Transverse colon (tissue), 4 donors: Measurements from ENCODE around the gene EYA2. TPM values are rescaled to one million over a fixed set of nuclear protein-coding genes. Genes with fewer than 3 reads are reported as not detected.

ENCODE experiments used
- DNase-seq: peaks from one replicate; pipeline ENCODE4 v3.0.0-alpha.2; 2019
- H3K27ac ChIP-seq, 4 donors: fragments of 200-600 bp; sonication (generic); 2 replicates each; pipeline ENCODE4 v1.5.1; 2016 to 2018; ENCODE audit warnings: inconsistent platforms in 4 of 4
- H3K27me3 ChIP-seq: fragments of 200-600 bp; sonication (generic); 2 replicates; pipeline ENCODE4 v1.5.1; 2017; ENCODE audit warnings: inconsistent platforms
- H3K36me3 ChIP-seq, 4 donors: fragments of 200-600 bp; sonication (generic); 2 replicates each; pipeline ENCODE4 v1.5.1; 2017 to 2019; ENCODE audit warnings: inconsistent platforms in 4 of 4
- H3K4me1 ChIP-seq, 4 donors: fragments of 200-600 bp; sonication (generic); 2 replicates each; pipeline ENCODE4 v1.5.1; 2017 to 2020; ENCODE audit warnings: inconsistent platforms in 4 of 4
- H3K4me3 ChIP-seq, 4 donors: fragments of 200-600 bp; sonication (generic); 1 replicate in 1 of 4; 2 replicates in 3 of 4; pipeline versions ENCODE4 v1.5.1 to v1.6.1; 2017 to 2019; ENCODE audit warnings: inconsistent platforms in 4 of 4
- H3K9me3 ChIP-seq, 2 donors: fragments of 200-600 bp; sonication (generic); 2 replicates each; pipeline ENCODE4 v1.5.1; 2017 to 2019; ENCODE audit warnings: inconsistent platforms in 2 of 2
- EP300 ChIP-seq: sonication (generic); formaldehyde crosslinking; IDR thresholded peaks from one replicate; pipeline ENCODE4 v1.6.1; 2017; ENCODE audit warnings: antibody characterized with exemption, low read depth
- POLR2A ChIP-seq: fragments of 450-650 bp; IDR thresholded peaks from one replicate; pipeline ENCODE4 v1.6.1; 2016; ENCODE audit warnings: antibody characterized with exemption, mild to moderate bottlenecking, moderate library complexity
- POLR2AphosphoS5 ChIP-seq, 3 donors: sonication (generic); formaldehyde crosslinking; IDR thresholded peaks; one replicate each; pipeline ENCODE4 v1.6.1; 2016; ENCODE audit warnings: antibody characterized with exemption in 3 of 3
- WGBS, 2 donors: methylation state at CpG; one replicate each; pipeline ENCODE4 v1.1.5; 2018; ENCODE audit warnings: low coverage in 1 of 2; 5-methylcytosine and 5-hydroxymethylcytosine counted together
- in situ Hi-C, 4 donors: fragments of 200-750 bp; cut with MboI; loops; one replicate each; pipeline versions ENCODE4 v1.15.0 to v1.15.1; 2017; ENCODE audit warnings: low sequenced_read_pairs in 3 of 4, low pct_ligation_motif_present in 1 of 4, low pct_unique_long_range_greater_than_20kb in 1 of 4
- intact Hi-C: fragments of 100-400 bp; cut with DNase I; formaldehyde crosslinking; loops from one replicate; pipeline ENCODE4 v1.15.1; 2023; ENCODE audit warnings: low total_unique reads
- total RNA-seq, 4 donors: library from RNA; depleted of rRNA; stranded (reverse); fragments of >200 nt; gene quantifications; one replicate each; pipeline ENCODE4 v1.1.0, GENCODE V29; 2016
- TF ChIP-seq, protein P1 (sequence below), 5 experiments: fragments of 200-600 bp in 3 of 5; fragments of 450-650 bp in 2 of 5; sonication (generic) in 3 of 5; IDR thresholded peaks; 1 replicate in 2 of 5; 2 replicates in 3 of 5; pipeline ENCODE4 v1.5.1; 2016 to 2017; ENCODE audit warnings: antibody characterized with exemption in 5 of 5, inconsistent platforms in 3 of 5, mild to moderate bottlenecking in 2 of 5, moderate library complexity in 1 of 5

The EYA2 gene
- total RNA-seq, 4 donors from 2014 or later: 4.5 to 17.5 (median 10.9) TPM

DNA sequence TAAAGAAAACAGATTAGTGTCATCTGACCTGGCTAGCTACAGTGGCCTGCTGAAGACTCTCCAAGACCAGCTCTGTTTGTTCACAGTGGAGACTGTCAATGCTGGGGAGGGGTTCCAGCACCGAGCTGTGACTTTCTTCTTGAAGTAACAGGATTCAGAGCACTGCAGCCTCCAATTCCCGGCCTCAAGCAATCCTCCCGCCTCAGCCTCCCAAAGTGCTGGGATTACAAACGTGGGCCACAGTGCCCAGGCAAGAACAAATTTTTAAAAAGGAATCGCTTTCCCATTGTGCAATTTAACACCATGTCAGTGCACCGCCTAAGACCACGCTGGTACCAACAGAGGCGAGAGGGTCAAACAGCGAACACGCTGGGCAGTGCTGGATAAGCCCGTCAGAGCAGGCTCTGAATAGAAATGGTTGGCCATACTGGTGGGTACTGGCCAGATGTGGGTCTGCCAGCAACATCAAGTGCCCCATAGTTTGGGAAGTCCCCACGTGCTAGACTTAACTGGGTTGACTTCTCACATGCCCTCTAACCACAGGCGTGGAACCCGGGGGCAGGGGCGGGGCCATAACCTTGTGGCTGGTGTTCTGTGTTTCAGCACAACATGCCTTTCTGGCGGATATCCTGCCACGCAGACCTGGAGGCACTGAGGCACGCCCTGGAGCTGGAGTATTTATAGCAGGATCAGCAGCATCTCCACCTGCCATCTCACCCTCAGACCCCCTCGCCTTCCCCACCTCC is 293.0 kb downstream of the EYA2 start:
- no peak for DNase-seq
- H3K4me3 ChIP-seq: no peak overlapping the region
- H3K27ac ChIP-seq: no peak overlapping the region
- no peaks in the 10 kb centered on the region for H3K9me3 ChIP-seq
- TF ChIP-seq EP300: no peak
- no peak for TF ChIP-seq POLR2A
- TF ChIP-seq, protein P1, sequence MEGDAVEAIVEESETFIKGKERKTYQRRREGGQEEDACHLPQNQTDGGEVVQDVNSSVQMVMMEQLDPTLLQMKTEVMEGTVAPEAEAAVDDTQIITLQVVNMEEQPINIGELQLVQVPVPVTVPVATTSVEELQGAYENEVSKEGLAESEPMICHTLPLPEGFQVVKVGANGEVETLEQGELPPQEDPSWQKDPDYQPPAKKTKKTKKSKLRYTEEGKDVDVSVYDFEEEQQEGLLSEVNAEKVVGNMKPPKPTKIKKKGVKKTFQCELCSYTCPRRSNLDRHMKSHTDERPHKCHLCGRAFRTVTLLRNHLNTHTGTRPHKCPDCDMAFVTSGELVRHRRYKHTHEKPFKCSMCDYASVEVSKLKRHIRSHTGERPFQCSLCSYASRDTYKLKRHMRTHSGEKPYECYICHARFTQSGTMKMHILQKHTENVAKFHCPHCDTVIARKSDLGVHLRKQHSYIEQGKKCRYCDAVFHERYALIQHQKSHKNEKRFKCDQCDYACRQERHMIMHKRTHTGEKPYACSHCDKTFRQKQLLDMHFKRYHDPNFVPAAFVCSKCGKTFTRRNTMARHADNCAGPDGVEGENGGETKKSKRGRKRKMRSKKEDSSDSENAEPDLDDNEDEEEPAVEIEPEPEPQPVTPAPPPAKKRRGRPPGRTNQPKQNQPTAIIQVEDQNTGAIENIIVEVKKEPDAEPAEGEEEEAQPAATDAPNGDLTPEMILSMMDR (IDR thresholded peaks at IDR 0.05): no peak
- no peak for TF ChIP-seq POLR2AphosphoS5 (IDR thresholded peaks at IDR 0.05)
- 78% methylated on average over 19 of the region's 19 CpGs; no CpG with 5 or more reads in 1 of the 2 donors for WGBS, 2 donors
- H3K4me1 ChIP-seq: no peaks in the 10 kb centered on the region
- H3K27me3 ChIP-seq: no peaks in the 10 kb centered on the region
- intact Hi-C loops: no loop called here
- in situ Hi-C loops: loop anchor here in 1 of 4 donors (25.0 kb wide), 2 partner anchors 200 to 425 kb away; no protein-coding TSS in a partner anchor
- no peaks in the 10 kb centered on the region for H3K36me3 ChIP-seq

DNA sequence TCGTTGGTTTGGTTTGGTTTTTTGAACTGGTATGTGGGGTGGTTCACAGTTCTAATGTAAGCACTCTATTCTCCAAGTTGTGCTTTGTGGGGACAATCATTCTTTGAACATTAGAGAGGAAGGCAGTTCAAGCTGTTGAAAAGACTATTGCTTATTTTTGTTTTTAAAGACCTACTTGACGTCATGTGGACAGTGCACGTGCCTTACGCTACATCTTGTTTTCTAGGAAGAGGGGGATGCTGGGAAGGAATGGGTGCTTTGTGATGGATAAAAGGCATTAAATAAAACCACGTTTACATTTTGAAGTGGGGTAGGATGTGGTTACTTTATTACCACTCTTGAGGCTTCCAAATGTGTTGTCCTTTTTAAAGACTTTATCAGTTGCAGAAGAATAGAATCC is 293.9 kb downstream of the EYA2 start:
- no peaks in the 10 kb centered on the region for H3K4me1 ChIP-seq
- intact Hi-C loops: no loop called here

DNA sequence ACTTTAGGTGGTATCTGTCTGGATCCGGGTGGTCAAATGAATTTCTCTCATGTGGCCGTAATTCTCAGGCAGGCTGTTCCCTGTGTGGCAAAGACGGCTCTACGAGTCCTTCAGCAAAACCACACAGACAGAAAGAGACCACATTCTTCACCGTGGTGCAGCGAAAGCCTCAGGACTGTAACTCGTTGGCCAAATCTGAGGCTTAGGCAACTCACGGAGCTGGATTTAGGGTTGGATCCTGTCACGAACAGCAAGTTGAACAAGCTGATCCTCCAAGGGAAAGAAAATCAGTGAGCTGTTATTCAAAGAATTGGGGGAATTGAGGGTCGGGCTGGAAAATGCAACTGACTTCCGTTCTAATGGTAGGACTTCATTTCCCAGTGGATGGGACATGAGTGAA is 294.4 kb downstream of the EYA2 start:
- Histone ChIP-seq H3K9me3 (no peaks in the 10 kb centered on the region), H3K4me3 (no peak overlapping the region), H3K36me3 (no peaks in the 10 kb centered on the region), H3K4me1 (no peaks in the 10 kb centered on the region), H3K27ac (no peak overlapping the region), H3K27me3 (no peaks in the 10 kb centered on the region)
- TF ChIP-seq POLR2AphosphoS5 (IDR thresholded peaks at IDR 0.05): no peak
- TF ChIP-seq POLR2A: no peak
- no peak for TF ChIP-seq EP300
- TF ChIP-seq, protein P1 (IDR thresholded peaks at IDR 0.05): no peak
- no peak for DNase-seq
- in situ Hi-C loops (loop anchor here in 1 of 4 donors (25.0 kb wide), 2 partner anchors 198 to 423 kb away; no protein-coding TSS in a partner anchor), intact Hi-C loops (no loop called here)
- 70 to 76% methylated on average over 3 to 11 of the region's 11 CpGs for WGBS, 2 donors

More for the DNA sequence above, 293.9 kb downstream of the EYA2 start:
- Histone ChIP-seq H3K27me3 (no peaks in the 10 kb centered on the region), H3K9me3 (no peaks in the 10 kb centered on the region), H3K27ac (no peak overlapping the region), H3K4me3 (no peak overlapping the region), H3K36me3 (no peaks in the 10 kb centered on the region)
- DNase-seq: no peak
- in situ Hi-C loops: loop anchor here in 1 of 4 donors (25.0 kb wide), 2 partner anchors 199 to 424 kb away; no protein-coding TSS in a partner anchor
- no peak for TF ChIP-seq POLR2AphosphoS5 (IDR thresholded peaks at IDR 0.05)
- 35 to 59% methylated on average over 4 to 5 of the region's 5 CpGs for WGBS, 2 donors

DNA sequence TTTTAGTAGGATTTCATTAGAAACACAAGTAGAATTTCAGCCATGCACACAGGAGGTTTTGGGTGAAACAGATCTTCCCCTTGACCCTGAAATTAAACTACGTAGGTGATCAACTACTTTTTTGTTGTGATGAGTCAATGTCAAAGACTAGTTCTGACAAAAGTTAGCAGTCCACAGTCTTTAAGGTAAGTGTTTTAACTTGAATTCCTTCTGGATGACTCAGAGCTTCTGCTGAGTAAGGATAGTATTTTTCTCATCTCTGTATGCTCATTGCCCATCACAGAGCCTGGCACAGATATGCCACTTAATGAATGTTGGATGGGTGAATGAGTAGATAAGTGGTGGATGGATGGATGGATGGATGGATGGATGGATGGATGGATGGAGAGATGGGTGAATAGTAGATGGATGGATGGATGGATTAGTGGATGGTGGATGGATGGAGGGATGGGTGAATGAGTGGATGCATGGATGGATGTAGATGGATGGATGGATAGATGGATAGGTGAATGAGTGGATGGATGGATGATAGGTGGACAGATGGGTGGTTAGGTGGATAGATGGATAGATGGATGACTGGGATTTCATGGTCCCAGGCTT is 296.5 kb downstream of the EYA2 start:
- Histone ChIP-seq H3K36me3 (no peaks in the 10 kb centered on the region), H3K27me3 (no peaks in the 10 kb centered on the region), H3K27ac (no peak overlapping the region), H3K9me3 (no peaks in the 10 kb centered on the region), H3K4me1 (peaks cover 0 to under 1% (median 0%) of the 10 kb centered on the region in 4 donors), H3K4me3 (no peak overlapping the region)
- DNase-seq: no peak
- 77 to 86% methylated on average over 1 of the region's 1 CpG for WGBS, 2 donors
- in situ Hi-C loops (loop anchor here in 3 of 4 donors (10.0 to 25.0 kb wide), 4 partner anchors 194 to 434 kb away; no protein-coding TSS in a partner anchor), intact Hi-C loops (loop anchor here (10.0 kb wide), 1 partner anchor 434 kb away; no protein-coding TSS in a partner anchor)
- TF ChIP-seq, protein P1 (IDR thresholded peaks at IDR 0.05): no peak
- no peak for TF ChIP-seq EP300
- no peak for TF ChIP-seq POLR2AphosphoS5 (IDR thresholded peaks at IDR 0.05)
